ENCODE data around the gene SLC9A5. TPM values are rescaled to one million over a fixed set of nuclear protein-coding genes. Genes with fewer than 3 reads are reported as not detected.

SLC9A5 gene
- total RNA-seq, 1 donor from 2014 or later, result 13.5 TPM

DNA sequence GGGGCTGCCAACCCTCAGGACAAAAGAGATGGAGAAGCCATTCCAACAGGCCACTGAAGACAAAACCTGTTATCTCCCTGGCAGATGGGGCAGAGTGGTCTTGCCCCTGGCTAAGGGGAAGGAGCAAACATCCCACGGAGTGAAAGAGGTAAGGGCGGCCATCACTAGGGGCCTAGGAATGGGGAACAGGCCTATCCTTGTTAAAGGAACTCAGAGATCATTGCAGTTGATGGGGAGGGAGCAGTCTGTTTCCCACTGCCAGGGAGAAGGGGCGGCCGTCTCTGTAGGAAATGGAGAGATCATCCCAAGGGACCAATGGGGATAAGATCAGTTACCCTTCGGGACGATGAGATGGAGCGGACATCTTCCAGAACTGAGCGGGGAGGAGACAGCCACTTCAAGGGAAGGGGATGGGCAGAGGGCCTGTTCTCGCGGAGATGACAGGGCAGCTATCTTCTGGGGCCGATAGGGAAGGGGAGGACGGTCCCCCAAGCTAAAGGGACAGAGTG, 22.4 kb upstream of the SLC9A5 start:
- H3K27ac ChIP-seq, result peak overlapping the region; percentile 80 to 88
- TF ChIP-seq, protein P1, sequence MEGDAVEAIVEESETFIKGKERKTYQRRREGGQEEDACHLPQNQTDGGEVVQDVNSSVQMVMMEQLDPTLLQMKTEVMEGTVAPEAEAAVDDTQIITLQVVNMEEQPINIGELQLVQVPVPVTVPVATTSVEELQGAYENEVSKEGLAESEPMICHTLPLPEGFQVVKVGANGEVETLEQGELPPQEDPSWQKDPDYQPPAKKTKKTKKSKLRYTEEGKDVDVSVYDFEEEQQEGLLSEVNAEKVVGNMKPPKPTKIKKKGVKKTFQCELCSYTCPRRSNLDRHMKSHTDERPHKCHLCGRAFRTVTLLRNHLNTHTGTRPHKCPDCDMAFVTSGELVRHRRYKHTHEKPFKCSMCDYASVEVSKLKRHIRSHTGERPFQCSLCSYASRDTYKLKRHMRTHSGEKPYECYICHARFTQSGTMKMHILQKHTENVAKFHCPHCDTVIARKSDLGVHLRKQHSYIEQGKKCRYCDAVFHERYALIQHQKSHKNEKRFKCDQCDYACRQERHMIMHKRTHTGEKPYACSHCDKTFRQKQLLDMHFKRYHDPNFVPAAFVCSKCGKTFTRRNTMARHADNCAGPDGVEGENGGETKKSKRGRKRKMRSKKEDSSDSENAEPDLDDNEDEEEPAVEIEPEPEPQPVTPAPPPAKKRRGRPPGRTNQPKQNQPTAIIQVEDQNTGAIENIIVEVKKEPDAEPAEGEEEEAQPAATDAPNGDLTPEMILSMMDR (IDR thresholded peaks at IDR 0.05), result no peak
- peaks cover 6 to 15% of the 10 kb centered on the region in 2 donors for H3K4me1 ChIP-seq
- H3K4me3 ChIP-seq, result peak overlapping the region; percentile 87 to 96
- intact Hi-C loops (cut with DNase I), result loop anchor here (2.0 kb wide), 1 partner anchor 34 kb away; the partner anchor contains the start of gene E2F4
- H3K27me3 ChIP-seq, result no peaks in the 10 kb centered on the region
- peaks cover 32 to 38% of the 10 kb centered on the region in 2 donors for H3K36me3 ChIP-seq
- H3K9me3 ChIP-seq, result no peaks in the 10 kb centered on the region
- DNase-seq (ENCODE audit: low spot score in 2 of 2), result no peak

DNA sequence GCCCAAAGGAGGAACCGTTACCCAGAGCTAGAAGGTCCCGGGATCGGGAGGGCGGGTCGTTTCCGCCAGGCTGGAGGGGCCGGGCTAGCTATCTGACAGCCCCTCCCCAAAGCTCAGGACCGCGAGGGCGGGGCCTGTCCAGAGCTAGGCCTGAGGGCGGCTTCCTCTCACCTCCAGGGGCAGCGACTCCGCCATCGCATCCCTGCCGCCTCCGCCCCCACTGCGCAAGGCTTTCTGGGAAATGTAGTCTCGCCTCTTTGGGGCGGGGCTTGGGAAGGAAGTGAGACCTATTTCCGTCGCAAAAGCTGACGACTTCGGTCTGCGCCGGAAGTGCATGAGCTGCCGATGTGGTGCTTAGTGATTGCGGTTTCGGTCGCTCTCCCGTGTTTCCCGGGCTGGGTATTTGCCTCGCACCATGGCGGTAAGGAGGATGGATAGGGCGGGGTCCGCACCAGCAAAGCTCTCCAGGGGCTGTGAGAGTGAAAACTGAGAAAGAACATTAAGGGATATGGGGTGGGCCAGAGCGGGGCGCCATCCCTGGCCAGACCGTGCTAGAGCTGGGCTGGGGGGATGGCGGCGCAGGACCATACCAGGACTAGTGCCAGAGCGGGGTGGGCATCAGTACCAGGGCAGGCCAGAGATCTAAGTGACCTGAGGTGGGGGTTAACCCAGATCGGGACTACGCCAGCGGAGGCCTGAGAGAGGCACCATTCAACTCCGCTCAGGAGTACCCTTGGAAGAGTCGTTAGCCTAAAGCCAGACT, 21.8 kb upstream of the SLC9A5 start, which contains the start of gene TMEM208:
TMEM208 (plus strand) TSS at position 327 of the 763 bp plus-strand sequence; CDS start at position 416, 89 bp downstream.
- intact Hi-C loops (cut with DNase I), result loop anchor here (1.0 to 2.0 kb wide), 2 partner anchors 20 to 34 kb away; partner anchors contain the start of genes E2F4 and FHOD1
- no peaks in the 10 kb centered on the region for H3K9me3 ChIP-seq

DNA sequence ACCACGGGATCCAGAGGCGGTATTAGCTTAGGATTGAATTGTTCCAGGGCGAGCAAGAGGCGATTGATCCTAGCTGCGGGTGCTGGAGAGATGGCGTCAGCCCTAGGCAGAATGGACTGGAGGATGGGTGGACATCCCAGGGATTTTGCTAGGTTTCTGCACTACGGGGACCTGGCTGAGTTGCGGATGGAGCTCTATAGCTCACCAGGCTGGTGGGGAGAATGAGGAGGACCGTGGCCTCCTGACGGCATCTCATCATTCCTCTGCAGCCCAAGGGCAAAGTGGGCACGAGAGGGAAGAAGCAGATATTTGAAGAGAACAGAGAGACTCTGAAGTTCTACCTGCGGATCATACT, 21.2 kb upstream of the SLC9A5 start:
- H3K27me3 ChIP-seq, result no peaks in the 10 kb centered on the region
- H3K4me3 ChIP-seq, result peak overlapping the region; percentile 87 to 96
- peaks cover 6 to 15% of the 10 kb centered on the region in 2 donors for H3K4me1 ChIP-seq
- intact Hi-C loops (cut with DNase I), result loop anchor here (1.0 to 2.0 kb wide), 2 partner anchors 20 to 35 kb away; partner anchors contain the start of genes E2F4 and FHOD1
- peaks cover 39 to 45% of the 10 kb centered on the region in 2 donors for H3K36me3 ChIP-seq
- no peak for DNase-seq (ENCODE audit: low spot score in 2 of 2)
- TF ChIP-seq, protein P1 (IDR thresholded peaks at IDR 0.05), result no peak
- H3K27ac ChIP-seq, result peak overlapping the region; percentile 80 to 88
- H3K9me3 ChIP-seq, result no peaks in the 10 kb centered on the region

More for the DNA sequence above, 21.8 kb upstream of the SLC9A5 start, which contains the start of gene TMEM208:
- Histone ChIP-seq H3K27me3 (no peaks in the 10 kb centered on the region), H3K4me1 (peaks cover 6 to 15% of the 10 kb centered on the region in 2 donors), H3K36me3 (peaks cover 38 to 44% of the 10 kb centered on the region in 2 donors), H3K27ac (peak within 1 kb of the TSS; percentile 80 to 88), H3K4me3 (peak within 1 kb of the TSS; percentile 87 to 96)
- peak; percentile 95 to 99 for DNase-seq (ENCODE audit: low spot score in 2 of 2)
- TF ChIP-seq, protein P1 (IDR thresholded peaks at IDR 0.05), result peak in 1 of 3 experiments; percentile 23

DNA sequence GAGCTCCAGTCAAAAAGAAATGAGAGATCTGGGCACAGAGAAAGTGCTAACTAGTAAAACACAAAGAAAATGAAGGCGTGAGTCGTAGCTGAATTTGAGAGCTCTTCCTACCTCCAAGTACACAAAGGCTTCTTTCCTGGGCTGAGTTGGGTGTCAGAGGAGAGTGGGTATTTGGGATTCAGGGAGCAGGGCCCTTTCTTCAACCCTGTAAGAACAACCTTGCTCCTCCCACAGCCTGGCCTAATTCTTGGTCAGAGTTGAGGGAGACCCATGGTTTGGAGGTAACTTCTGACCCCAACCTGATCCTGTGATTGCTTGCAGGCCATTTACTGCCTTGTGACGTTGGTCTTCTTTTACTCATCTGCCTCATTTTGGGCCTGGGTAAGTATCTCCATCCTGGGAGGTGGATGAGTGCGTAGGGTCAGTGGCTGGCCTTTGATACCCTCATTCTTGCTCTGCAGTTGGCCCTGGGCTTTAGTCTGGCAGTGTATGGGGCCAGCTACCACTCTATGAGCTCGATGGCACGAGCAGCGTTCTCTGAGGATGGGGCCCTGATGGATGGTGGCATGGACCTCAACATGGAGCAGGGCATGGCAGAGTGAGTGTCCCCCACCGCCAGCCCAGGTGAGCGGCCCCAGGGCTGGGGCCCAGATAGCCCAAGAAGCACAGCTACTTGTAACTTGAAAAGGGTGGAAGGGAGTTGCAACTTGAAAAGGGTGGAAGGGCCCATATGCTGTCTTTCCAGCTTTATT, 20.6 kb upstream of the SLC9A5 start:
- H3K4me3 ChIP-seq, result peak overlapping the region in 1 of 2 donors; percentile 87
- H3K27me3 ChIP-seq, result no peaks in the 10 kb centered on the region
- intact Hi-C loops (cut with DNase I), result no loop called here
- no peaks in the 10 kb centered on the region for H3K9me3 ChIP-seq
- peaks cover 6 to 15% of the 10 kb centered on the region in 2 donors for H3K4me1 ChIP-seq
- no peak for DNase-seq (ENCODE audit: low spot score in 2 of 2)
- H3K27ac ChIP-seq, result no peak overlapping the region
- TF ChIP-seq, protein P1 (IDR thresholded peaks at IDR 0.05), result no peak
- peaks cover 39 to 48% of the 10 kb centered on the region in 2 donors for H3K36me3 ChIP-seq

DNA sequence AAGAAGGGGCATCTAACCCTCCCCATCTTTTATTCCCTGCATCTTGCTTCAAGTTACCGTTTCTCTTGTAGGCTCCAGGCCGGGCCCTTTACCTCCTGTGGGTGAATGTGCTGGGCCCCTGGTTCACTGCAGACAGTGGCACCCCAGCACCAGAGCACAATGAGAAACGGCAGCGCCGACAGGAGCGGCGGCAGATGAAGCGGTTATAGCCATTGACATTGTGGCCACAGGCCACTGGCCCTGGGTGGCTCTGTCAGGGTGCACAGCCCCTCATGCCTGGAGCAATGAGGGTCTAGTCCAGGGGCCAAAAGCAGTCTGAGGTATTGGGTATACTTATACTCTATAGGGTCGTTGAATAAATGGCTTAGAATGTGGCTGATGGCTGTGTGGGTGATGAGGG, 19.9 kb upstream of the SLC9A5 start:
- peaks cover 46 to 55% of the 10 kb centered on the region in 2 donors for H3K36me3 ChIP-seq
- TF ChIP-seq, protein P1 (IDR thresholded peaks at IDR 0.05), result no peak
- intact Hi-C loops (cut with DNase I), result no loop called here

More for the DNA sequence above, 19.9 kb upstream of the SLC9A5 start:
- Histone ChIP-seq H3K4me1 (peaks cover 6 to 15% of the 10 kb centered on the region in 2 donors), H3K27ac (no peak overlapping the region), H3K9me3 (no peaks in the 10 kb centered on the region), H3K27me3 (no peaks in the 10 kb centered on the region), H3K4me3 (no peak overlapping the region)
- DNase-seq (ENCODE audit: low spot score in 2 of 2), result no peak
